Body of pancreas (tissue), 4 donors: Measurements from ENCODE around the gene TPRX2.
"Not testable (repeated sequence)": the region's sequence is repeated elsewhere in the genome, so short reads cannot be mapped to it uniquely, and the experiment has no call there.

ENCODE experiments used
- POLR2A ChIP-seq, 3 donors: fragments of 450-650 bp; IDR thresholded peaks; one replicate each; pipeline ENCODE4 v1.6.1; 2016; ENCODE audit warnings: antibody characterized with exemption in 3 of 3, mild to moderate bottlenecking in 2 of 3
- TF ChIP-seq, protein P1 (sequence below), 7 experiments: fragments of 450-650 bp in 4 of 7; fragments of 200-600 bp in 3 of 7; sonication (generic) in 3 of 7; IDR thresholded peaks; one replicate each; pipeline ENCODE4 v1.5.1; 2016 to 2019; ENCODE audit warnings: antibody characterized with exemption in 7 of 7

DNA sequence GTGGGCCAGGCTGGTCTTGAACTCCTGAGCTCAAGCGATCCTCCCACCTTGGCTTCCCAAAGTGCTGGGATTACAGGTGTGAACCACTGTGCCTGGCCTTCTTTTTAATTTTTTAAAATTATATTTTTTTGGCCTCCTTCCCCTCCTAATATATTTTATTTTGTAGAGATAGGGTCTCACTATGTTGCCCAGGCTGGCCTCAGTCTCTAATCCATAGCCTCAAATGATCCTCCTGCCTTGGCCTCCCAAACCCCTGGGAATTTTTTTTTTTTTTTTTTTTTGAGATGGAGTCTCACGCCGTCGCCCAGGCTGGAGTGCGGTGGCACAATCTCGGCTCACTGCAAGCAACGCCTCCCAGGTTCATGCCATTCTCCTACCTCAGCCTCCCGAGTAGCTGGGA is 42.8 kb upstream of the TPRX2 start:
- TF ChIP-seq, protein P1, sequence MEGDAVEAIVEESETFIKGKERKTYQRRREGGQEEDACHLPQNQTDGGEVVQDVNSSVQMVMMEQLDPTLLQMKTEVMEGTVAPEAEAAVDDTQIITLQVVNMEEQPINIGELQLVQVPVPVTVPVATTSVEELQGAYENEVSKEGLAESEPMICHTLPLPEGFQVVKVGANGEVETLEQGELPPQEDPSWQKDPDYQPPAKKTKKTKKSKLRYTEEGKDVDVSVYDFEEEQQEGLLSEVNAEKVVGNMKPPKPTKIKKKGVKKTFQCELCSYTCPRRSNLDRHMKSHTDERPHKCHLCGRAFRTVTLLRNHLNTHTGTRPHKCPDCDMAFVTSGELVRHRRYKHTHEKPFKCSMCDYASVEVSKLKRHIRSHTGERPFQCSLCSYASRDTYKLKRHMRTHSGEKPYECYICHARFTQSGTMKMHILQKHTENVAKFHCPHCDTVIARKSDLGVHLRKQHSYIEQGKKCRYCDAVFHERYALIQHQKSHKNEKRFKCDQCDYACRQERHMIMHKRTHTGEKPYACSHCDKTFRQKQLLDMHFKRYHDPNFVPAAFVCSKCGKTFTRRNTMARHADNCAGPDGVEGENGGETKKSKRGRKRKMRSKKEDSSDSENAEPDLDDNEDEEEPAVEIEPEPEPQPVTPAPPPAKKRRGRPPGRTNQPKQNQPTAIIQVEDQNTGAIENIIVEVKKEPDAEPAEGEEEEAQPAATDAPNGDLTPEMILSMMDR (IDR thresholded peaks at IDR 0.05) = not testable (repeated sequence)
- not testable (repeated sequence) for TF ChIP-seq POLR2A (IDR thresholded peaks at IDR 0.05)
